Epithelial cell of proximal tubule (primary cell): Measurements from ENCODE around the gene MYO3B. TPM values are rescaled to one million over a fixed set of nuclear protein-coding genes. Genes with fewer than 3 reads are reported as not detected.

Experiments used
- DNase-seq: peaks from one replicate; pipeline ENCODE4 v3.0.0-alpha.2; 2011; ENCODE audit warnings: low read depth
- H3K4me3 ChIP-seq: 2 replicates; pipeline ENCODE4 v1.5.1; 2011; ENCODE audit warnings: low read depth, mild to moderate bottlenecking, low read length
- CTCF ChIP-seq: conservative IDR thresholded peaks from 2 replicates; pipeline ENCODE4 v1.5.1; 2012; ENCODE audit warnings: low read depth, mild to moderate bottlenecking, low read length
- total RNA-seq: library from RNA; depleted of rRNA; stranded (reverse); fragments of >200 nt; gene quantifications from 2 replicates; pipeline ENCODE4 v1.2.3, GENCODE V29; 2015

MYO3B gene
- total RNA-seq, 1 donor from 2014 or later, result 0.35 TPM

- H3K4me3 ChIP-seq, result no peak overlapping the region
- no peak for TF ChIP-seq CTCF
- DNase-seq, result no peak
Observed at GRCh38 chr2:170216981-170217380, 39.0 kb downstream of the MYO3B start.

DNA sequence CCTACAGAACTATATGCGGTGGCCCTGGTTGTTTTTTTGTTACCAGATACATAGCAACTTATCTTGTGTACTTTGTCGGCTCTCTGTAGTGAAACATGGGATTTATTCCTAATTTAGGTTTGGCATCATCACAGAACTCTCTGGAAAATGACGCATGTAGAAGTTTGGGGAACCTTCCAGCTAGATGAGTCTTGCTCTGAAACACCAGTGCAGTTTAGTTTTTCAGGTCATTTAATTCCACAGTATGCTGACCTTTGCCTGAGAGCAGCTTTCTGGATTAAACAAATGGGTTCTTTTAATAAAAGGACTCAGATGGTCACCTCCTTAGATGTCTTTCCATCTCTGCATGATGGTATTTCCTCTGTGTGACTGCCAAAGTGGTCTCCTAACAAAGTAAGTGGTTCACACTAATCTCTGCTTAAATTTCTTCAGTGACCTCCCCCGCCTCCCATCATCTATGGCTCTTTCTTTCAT, 39.9 kb downstream of the MYO3B start:
- DNase-seq, result no peak
- TF ChIP-seq CTCF, result no peak
- no peak overlapping the region for H3K4me3 ChIP-seq

- no peak for TF ChIP-seq CTCF
- no peak for DNase-seq
- no peak overlapping the region for H3K4me3 ChIP-seq
Observed at GRCh38 chr2:170218456-170218855, 40.5 kb downstream of the MYO3B start.

DNA sequence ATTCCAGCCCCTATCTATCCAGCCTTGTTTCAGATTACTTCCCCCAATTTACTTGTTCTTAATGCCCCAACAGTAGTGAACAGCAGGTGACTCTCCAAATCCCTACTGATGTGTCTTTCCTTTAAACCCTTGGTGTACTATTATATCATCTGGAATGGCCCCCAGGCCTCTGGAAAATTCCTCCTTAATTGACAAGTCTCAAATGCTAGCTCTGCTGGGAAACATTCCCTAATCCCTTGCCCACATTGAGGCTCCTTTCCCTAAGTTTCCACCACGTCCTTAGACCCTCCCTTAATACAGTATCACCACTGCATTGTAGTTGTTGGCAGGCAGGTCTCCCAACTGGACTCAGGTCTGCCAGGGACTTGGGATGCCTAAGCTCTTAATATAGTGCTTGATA, 41.0 kb downstream of the MYO3B start:
- TF ChIP-seq CTCF, result no peak
- H3K4me3 ChIP-seq, result no peak overlapping the region
- no peak for DNase-seq

- TF ChIP-seq CTCF, result no peak
- no peak for DNase-seq
- H3K4me3 ChIP-seq, result no peak overlapping the region
Observed at GRCh38 chr2:170221317-170222288, 43.7 kb downstream of the MYO3B start.

- TF ChIP-seq CTCF, result no peak
- DNase-seq, result no peak
- H3K4me3 ChIP-seq, result no peak overlapping the region
Observed at GRCh38 chr2:170222298-170222697, 44.4 kb downstream of the MYO3B start.
